HG03565 (cell line): ENCODE data around the gene KIAA1328.

Source experiments
- ATAC-seq: cut with Tn5 transposase; IDR thresholded peaks from one replicate; pipeline ENCODE4 v1.9.1; 2021; ENCODE audit warnings: mild to moderate bottlenecking, moderate library complexity; ENCODE audit not compliant: unreplicated experiment

Gene KIAA1328

GRCh38 chr18:36942264-36942663, 113.3 kb downstream of the KIAA1328 start:
- peak; percentile 64 for ATAC-seq

- no peak for ATAC-seq
Observed at GRCh38 chr18:36947820-36948348, 119.0 kb downstream of the KIAA1328 start.

GRCh38 chr18:36950282-36950681, 121.4 kb downstream of the KIAA1328 start:
- no peak for ATAC-seq

GRCh38 chr18:36950960-36951359, 122.0 kb downstream of the KIAA1328 start:
- no peak for ATAC-seq

GRCh38 chr18:36953047-36953446, 124.1 kb downstream of the KIAA1328 start:
- no peak for ATAC-seq

- no peak for ATAC-seq
Observed at GRCh38 chr18:36960038-36960437, 131.1 kb downstream of the KIAA1328 start.

- ATAC-seq, result no peak
Observed at GRCh38 chr18:36963464-36963863, 134.5 kb downstream of the KIAA1328 start.

GRCh38 chr18:36974686-36975085, 145.8 kb downstream of the KIAA1328 start:
- no peak for ATAC-seq

GRCh38 chr18:36977121-36977520, 148.2 kb downstream of the KIAA1328 start:
- ATAC-seq, result no peak

GRCh38 chr18:36993068-36993467, 164.1 kb downstream of the KIAA1328 start:
- ATAC-seq, result peak; percentile 74

- ATAC-seq, result peak; percentile 69
Observed at GRCh38 chr18:37006742-37007141, 177.8 kb downstream of the KIAA1328 start.

- ATAC-seq, result no peak
Observed at GRCh38 chr18:37012452-37012851, 183.5 kb downstream of the KIAA1328 start.

- ATAC-seq, result no peak
Observed at GRCh38 chr18:37019157-37019827, 190.4 kb downstream of the KIAA1328 start.

GRCh38 chr18:37033419-37033818, 204.5 kb downstream of the KIAA1328 start:
- no peak for ATAC-seq

GRCh38 chr18:37042381-37042780, 213.5 kb downstream of the KIAA1328 start:
- ATAC-seq, result no peak

GRCh38 chr18:37055137-37055802, 226.3 kb downstream of the KIAA1328 start:
- ATAC-seq, result no peak

GRCh38 chr18:37064187-37064586, 235.3 kb downstream of the KIAA1328 start:
- no peak for ATAC-seq

- no peak for ATAC-seq
Observed at GRCh38 chr18:37065254-37065653, 236.3 kb downstream of the KIAA1328 start.

- no peak for ATAC-seq
Observed at GRCh38 chr18:37084912-37085311, 256.0 kb downstream of the KIAA1328 start.

GRCh38 chr18:37085362-37085761, 256.4 kb downstream of the KIAA1328 start:
- ATAC-seq, result no peak

- no peak for ATAC-seq
Observed at GRCh38 chr18:37107748-37108522, 279.0 kb downstream of the KIAA1328 start.

- ATAC-seq, result no peak
Observed at GRCh38 chr18:37122877-37123276, 293.9 kb downstream of the KIAA1328 start.
